Vagina (tissue), 2 donors: ENCODE measurements around the gene RPLP2. TPM values are rescaled to one million over a fixed set of nuclear protein-coding genes. Genes with fewer than 3 reads are reported as not detected.
A peak's percentile ranks its signal among the peaks of the same experiment; 100 is the strongest.

Experiments
- DNase-seq, 2 donors: peaks; one replicate each; pipeline ENCODE4 v3.0.0-alpha.2; 2017; ENCODE audit errors: extremely low spot score in 2 of 2
- H3K27ac ChIP-seq: fragments of 200-600 bp; sonication (generic); one replicate; pipeline ENCODE4 v1.5.1; 2019
- H3K27me3 ChIP-seq: fragments of 200-600 bp; sonication (generic); one replicate; pipeline ENCODE4 v1.5.1; 2019
- H3K36me3 ChIP-seq, 2 donors: fragments of 200-600 bp; sonication (generic); one replicate each; pipeline ENCODE4 v1.5.1; 2017 to 2019
- H3K4me1 ChIP-seq: fragments of 200-600 bp; sonication (generic); one replicate; pipeline ENCODE4 v1.5.1; 2019
- H3K4me3 ChIP-seq, 2 donors: fragments of 200-600 bp; sonication (generic); 1 replicate in 1 of 2; 2 replicates in 1 of 2; pipeline ENCODE4 v1.5.1; 2016 to 2019
- H3K9me3 ChIP-seq: fragments of 200-600 bp; sonication (generic); one replicate; pipeline ENCODE4 v1.5.1; 2019
- CTCF ChIP-seq, 3 experiments: fragments of 450-650 bp in 2 of 3; fragments of 200-600 bp in 1 of 3; sonication (generic) in 1 of 3; IDR thresholded peaks; one replicate each; pipeline ENCODE4 v1.5.1; 2017 to 2019; ENCODE audit warnings: antibody characterized with exemption in 3 of 3, mild to moderate bottlenecking in 2 of 3, moderate library complexity in 2 of 3
- POLR2A ChIP-seq, 2 donors: fragments of 450-650 bp; IDR thresholded peaks; one replicate each; pipeline ENCODE4 v1.6.1; 2017; ENCODE audit warnings: antibody characterized with exemption in 2 of 2, mild to moderate bottlenecking in 2 of 2, moderate library complexity in 2 of 2
- POLR2AphosphoS5 ChIP-seq, 2 donors: sonication (generic); formaldehyde crosslinking; IDR thresholded peaks; one replicate each; pipeline ENCODE4 v1.9.0; 2017; ENCODE audit warnings: antibody characterized with exemption in 2 of 2, mild to moderate bottlenecking in 2 of 2, low read depth in 1 of 2; ENCODE audit not compliant: insufficient read depth in 1 of 2
- intact Hi-C: fragments of 100-400 bp; cut with DNase I; formaldehyde crosslinking; loops from one replicate; pipeline ENCODE4 v1.15.1; 2023
- total RNA-seq: library from RNA; depleted of rRNA; stranded (reverse); fragments of >200 nt; gene quantifications from one replicate; pipeline ENCODE4 v1.2.3, GENCODE V29; 2016

RPLP2 gene
- total RNA-seq, 1 donor from 2014 or later: 1,068 TPM

- H3K27me3 ChIP-seq: no peaks in the 10 kb centered on the region
- intact Hi-C loops: no loop called here
- peaks cover 34% of the 10 kb centered on the region for H3K4me1 ChIP-seq
- no peak overlapping the region for H3K27ac ChIP-seq
- peaks cover 0 to 20% of the 10 kb centered on the region in 2 donors for H3K36me3 ChIP-seq
- DNase-seq: no peak
- no peaks in the 10 kb centered on the region for H3K9me3 ChIP-seq
- H3K4me3 ChIP-seq: no peak overlapping the region
- TF ChIP-seq CTCF (IDR thresholded peaks at IDR 0.05) (no peak), POLR2AphosphoS5 (IDR thresholded peaks at IDR 0.05; ENCODE audit: insufficient read depth in 1 of 2, low read depth in 1 of 2) (no peak), POLR2A (IDR thresholded peaks at IDR 0.05) (no peak)
Observed at GRCh38 chr11:773830-774229, 35.9 kb upstream of the RPLP2 start.

GRCh38 chr11:774873-775592 lies 34.7 kb upstream of the RPLP2 start:
- no peaks in the 10 kb centered on the region for H3K9me3 ChIP-seq
- H3K4me1 ChIP-seq: peaks cover 35% of the 10 kb centered on the region
- TF ChIP-seq POLR2A (IDR thresholded peaks at IDR 0.05): no peak
- TF ChIP-seq POLR2AphosphoS5 (IDR thresholded peaks at IDR 0.05; ENCODE audit: insufficient read depth in 1 of 2, low read depth in 1 of 2): no peak
- no peak for TF ChIP-seq CTCF (IDR thresholded peaks at IDR 0.05)
- no peak overlapping the region for H3K27ac ChIP-seq
- DNase-seq: no peak
- peaks cover 0 to 20% of the 10 kb centered on the region in 2 donors for H3K36me3 ChIP-seq
- no peaks in the 10 kb centered on the region for H3K27me3 ChIP-seq
- intact Hi-C loops: no loop called here
- peak overlapping the region in 1 of 2 donors; percentile 80 for H3K4me3 ChIP-seq

- H3K9me3 ChIP-seq: no peaks in the 10 kb centered on the region
- TF ChIP-seq CTCF (IDR thresholded peaks at IDR 0.05) (no peak), POLR2AphosphoS5 (IDR thresholded peaks at IDR 0.05; ENCODE audit: insufficient read depth in 1 of 2, low read depth in 1 of 2) (no peak), POLR2A (IDR thresholded peaks at IDR 0.05) (no peak)
- H3K4me3 ChIP-seq: peak overlapping the region; percentile 80 to 96
- H3K27ac ChIP-seq: peak overlapping the region; percentile 87
- H3K36me3 ChIP-seq: peaks cover 0 to 13% of the 10 kb centered on the region in 2 donors
- intact Hi-C loops: no loop called here
- no peaks in the 10 kb centered on the region for H3K27me3 ChIP-seq
- H3K4me1 ChIP-seq: peaks cover 35% of the 10 kb centered on the region
- no peak for DNase-seq
Observed at GRCh38 chr11:776263-776560, 33.6 kb upstream of the RPLP2 start.

GRCh38 chr11:776561-777287 lies 33.0 kb upstream of the RPLP2 start:
- DNase-seq: no peak
- intact Hi-C loops: no loop called here
- H3K9me3 ChIP-seq: no peaks in the 10 kb centered on the region
- H3K27me3 ChIP-seq: no peaks in the 10 kb centered on the region
- peak overlapping the region; percentile 80 to 96 for H3K4me3 ChIP-seq
- peak overlapping the region; percentile 87 for H3K27ac ChIP-seq
- TF ChIP-seq POLR2AphosphoS5 (IDR thresholded peaks at IDR 0.05; ENCODE audit: insufficient read depth in 1 of 2, low read depth in 1 of 2): peak in 1 of 2 donors; percentile 12
- TF ChIP-seq POLR2A (IDR thresholded peaks at IDR 0.05): no peak
- no peak for TF ChIP-seq CTCF (IDR thresholded peaks at IDR 0.05)
- H3K36me3 ChIP-seq: peaks cover 0 to 8% of the 10 kb centered on the region in 2 donors
- peaks cover 35% of the 10 kb centered on the region for H3K4me1 ChIP-seq
